ENCODE data around the gene PLPP2.

DNA sequence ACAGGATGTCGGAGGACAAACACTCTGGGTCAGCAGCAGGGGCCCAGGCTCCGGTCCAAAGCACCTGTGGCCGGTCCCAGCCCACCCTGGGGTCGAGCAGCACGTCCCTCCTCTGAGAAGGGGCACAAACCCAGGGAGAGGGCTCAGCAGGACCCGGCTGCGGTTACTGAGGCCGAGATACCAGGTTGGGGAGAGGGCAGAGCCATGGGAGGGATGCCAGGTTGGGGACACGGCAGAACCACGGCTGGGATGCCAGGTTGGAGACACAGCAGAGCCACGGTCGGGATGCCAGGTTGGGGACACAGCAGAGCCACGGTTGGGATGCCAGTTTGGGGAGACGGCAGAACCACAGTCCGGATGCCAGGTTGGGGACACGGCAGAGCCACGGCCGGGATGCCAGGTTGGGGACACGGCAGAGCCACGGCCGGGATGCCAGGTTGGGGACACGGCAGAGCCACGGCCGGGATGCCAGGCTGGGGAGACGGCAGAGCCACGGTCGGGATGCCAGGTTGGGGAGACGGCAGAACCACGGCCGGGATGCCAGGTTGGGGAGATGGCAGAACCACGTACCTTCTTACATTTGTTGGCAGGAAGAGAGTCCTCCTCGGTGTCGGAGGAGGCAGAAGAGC, 34.8 kb upstream of the PLPP2 start:
- TF ChIP-seq EZH2 (IDR thresholded peaks at IDR 0.05; ENCODE audit: borderline replicate concordance) (no peak), EZH2phosphoT487 (IDR thresholded peaks at IDR 0.05; ENCODE audit: low read depth, severe bottlenecking, unreplicated experiment) (no peak)
- TF ChIP-seq, protein P1, sequence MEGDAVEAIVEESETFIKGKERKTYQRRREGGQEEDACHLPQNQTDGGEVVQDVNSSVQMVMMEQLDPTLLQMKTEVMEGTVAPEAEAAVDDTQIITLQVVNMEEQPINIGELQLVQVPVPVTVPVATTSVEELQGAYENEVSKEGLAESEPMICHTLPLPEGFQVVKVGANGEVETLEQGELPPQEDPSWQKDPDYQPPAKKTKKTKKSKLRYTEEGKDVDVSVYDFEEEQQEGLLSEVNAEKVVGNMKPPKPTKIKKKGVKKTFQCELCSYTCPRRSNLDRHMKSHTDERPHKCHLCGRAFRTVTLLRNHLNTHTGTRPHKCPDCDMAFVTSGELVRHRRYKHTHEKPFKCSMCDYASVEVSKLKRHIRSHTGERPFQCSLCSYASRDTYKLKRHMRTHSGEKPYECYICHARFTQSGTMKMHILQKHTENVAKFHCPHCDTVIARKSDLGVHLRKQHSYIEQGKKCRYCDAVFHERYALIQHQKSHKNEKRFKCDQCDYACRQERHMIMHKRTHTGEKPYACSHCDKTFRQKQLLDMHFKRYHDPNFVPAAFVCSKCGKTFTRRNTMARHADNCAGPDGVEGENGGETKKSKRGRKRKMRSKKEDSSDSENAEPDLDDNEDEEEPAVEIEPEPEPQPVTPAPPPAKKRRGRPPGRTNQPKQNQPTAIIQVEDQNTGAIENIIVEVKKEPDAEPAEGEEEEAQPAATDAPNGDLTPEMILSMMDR (IDR thresholded peaks at IDR 0.05; ENCODE audit: poor library complexity), result no peak

Measured in hepatocyte (in vitro differentiated cells).